GM10248 (cell line): ENCODE results near the gene ARVCF.

Source experiments
- CTCF ChIA-PET: fragments of 300-600 bp; sonication (Branson Sonifier 250); formaldehyde crosslinking; extraction: SDS; loops from one replicate; lab custom pipeline; 2021; ENCODE audit warnings: antibody characterized with exemption; lab: Yijun Ruan, JAX
- POLR2A ChIA-PET: fragments of 350-650 bp; sonication (Branson Sonifier 250); formaldehyde crosslinking; extraction: SDS; loops from one replicate; lab custom pipeline; 2020; ENCODE audit warnings: antibody characterized with exemption; lab: Yijun Ruan, JAX
- DNase-seq: peaks from one replicate; pipeline ENCODE4 v3.0.0; 2012; ENCODE audit errors: extremely low spot score
- CTCF ChIP-seq: IDR thresholded peaks from 2 replicates; pipeline ENCODE4 v1.5.1; 2012; ENCODE audit warnings: mild to moderate bottlenecking, low read depth; ENCODE audit errors: extremely low read depth, missing control alignments, control extremely low read depth

The ARVCF gene

GRCh38 chr22:19996694-19997384 is 19.8 kb downstream of the ARVCF start:
- no peak for TF ChIP-seq CTCF
- CTCF ChIA-PET, result no interaction called here
- POLR2A ChIA-PET, result no interaction called here
- no peak for DNase-seq

- TF ChIP-seq CTCF, result no peak
- ChIA-PET POLR2A (no interaction called here), CTCF (interaction anchor here (1.0 kb wide), 1 partner anchor 12 kb away, joined by 3 read pairs; no protein-coding TSS in a partner anchor)
- no peak for DNase-seq
These were observed 20.8 kb downstream of the ARVCF start for GRCh38 chr22:19995611-19996339.

GRCh38 chr22:19994851-19995610 is 21.6 kb downstream of the ARVCF start:
- ChIA-PET CTCF (interaction anchor here (1.0 kb wide), 1 partner anchor 11 kb away, joined by 3 read pairs; no protein-coding TSS in a partner anchor), POLR2A (no interaction called here)
- no peak for TF ChIP-seq CTCF
- DNase-seq, result no peak

GRCh38 chr22:19993926-19994325 is 22.7 kb downstream of the ARVCF start:
- DNase-seq, result no peak
- no peak for TF ChIP-seq CTCF
- ChIA-PET POLR2A (no interaction called here), CTCF (no interaction called here)

- POLR2A ChIA-PET, result no interaction called here
- no peak for TF ChIP-seq CTCF
- no peak for DNase-seq
- CTCF ChIA-PET, result interaction anchor here (2.8 kb wide), 1 partner anchor 262 kb away, joined by 7 read pairs; no protein-coding TSS in a partner anchor
These were observed 23.7 kb downstream of the ARVCF start for GRCh38 chr22:19992921-19993355.

GRCh38 chr22:19992481-19992911 is 24.1 kb downstream of the ARVCF start:
- ChIA-PET CTCF (interaction anchor here (2.8 kb wide), 1 partner anchor 262 kb away, joined by 7 read pairs; no protein-coding TSS in a partner anchor), POLR2A (no interaction called here)
- no peak for TF ChIP-seq CTCF
- DNase-seq, result no peak
